Measurements from ENCODE around the gene GAS2.

The GAS2 gene

DNA sequence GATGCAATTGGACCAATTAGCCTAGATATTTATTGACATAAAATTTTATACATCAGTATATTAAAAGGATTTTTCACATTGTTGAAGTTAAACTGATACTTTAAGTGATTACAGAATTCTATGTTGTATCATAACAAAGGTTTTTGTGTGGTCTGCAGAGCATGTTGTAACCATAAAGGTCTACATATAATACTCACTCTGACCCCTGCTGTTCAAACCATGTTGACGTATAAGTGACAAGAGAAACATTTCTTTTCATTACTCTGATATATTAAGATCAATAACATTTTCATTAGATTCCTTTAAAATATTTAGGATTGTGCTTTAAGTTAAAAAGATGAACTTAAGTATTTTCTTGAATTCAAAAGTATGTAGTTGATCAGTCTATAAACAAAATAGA lies 63.9 kb downstream of the GAS2 start:
- DNase-seq = peak in 1 of 2 experiments; percentile 7

DNA sequence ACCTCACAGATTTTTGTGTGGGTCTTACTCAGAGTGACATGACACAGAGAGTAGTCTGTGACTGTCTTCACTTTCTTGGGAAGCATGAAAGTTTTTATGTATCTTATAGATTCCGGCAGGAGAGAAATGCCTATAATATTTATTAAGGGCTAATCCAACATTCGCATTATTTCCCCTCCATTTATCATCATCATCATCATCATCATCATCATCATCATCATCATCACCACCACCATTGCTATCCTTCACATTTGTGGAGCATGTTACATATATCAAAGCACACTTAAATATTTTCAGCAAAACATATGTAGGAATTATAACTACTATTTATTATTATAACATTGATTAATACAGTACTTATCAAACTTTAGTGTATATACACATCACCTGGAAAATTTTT lies 66.2 kb downstream of the GAS2 start:
- DNase-seq = no peak

DNA sequence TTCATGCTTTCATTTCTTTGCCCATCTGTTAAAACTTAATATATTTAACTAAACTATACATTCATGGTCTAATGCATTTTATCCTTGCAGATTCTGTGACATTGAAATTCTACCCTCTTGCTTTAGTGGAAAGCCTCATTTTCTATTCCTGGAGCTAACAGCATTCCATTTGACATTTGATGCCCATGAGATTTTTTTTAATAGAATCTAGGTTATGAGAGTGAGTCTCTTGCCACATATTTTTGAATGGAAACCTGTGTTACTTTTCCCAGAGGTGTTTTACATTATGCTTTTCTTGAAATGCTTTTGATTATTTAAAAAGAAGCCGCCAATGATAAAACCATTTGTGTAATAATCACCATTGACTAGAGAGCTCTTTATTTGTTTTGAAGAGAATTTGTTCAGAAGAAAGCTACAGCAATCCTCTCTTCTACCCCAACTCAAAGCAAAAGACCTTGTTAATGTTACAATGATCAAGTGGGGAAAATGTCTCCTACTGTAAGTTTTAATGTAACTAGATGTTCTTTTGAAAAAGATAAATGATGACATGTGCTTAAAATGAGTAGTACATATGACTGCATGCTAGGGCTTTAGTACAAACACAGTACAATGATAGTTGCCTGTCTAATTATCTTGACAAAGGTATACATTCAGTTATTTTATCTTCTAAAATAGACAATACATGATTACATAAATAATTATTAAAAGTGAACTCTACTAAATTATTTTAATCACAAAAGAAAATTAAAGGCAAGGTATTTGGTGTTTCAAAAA lies 67.3 kb downstream of the GAS2 start:
- no peak for DNase-seq

DNA sequence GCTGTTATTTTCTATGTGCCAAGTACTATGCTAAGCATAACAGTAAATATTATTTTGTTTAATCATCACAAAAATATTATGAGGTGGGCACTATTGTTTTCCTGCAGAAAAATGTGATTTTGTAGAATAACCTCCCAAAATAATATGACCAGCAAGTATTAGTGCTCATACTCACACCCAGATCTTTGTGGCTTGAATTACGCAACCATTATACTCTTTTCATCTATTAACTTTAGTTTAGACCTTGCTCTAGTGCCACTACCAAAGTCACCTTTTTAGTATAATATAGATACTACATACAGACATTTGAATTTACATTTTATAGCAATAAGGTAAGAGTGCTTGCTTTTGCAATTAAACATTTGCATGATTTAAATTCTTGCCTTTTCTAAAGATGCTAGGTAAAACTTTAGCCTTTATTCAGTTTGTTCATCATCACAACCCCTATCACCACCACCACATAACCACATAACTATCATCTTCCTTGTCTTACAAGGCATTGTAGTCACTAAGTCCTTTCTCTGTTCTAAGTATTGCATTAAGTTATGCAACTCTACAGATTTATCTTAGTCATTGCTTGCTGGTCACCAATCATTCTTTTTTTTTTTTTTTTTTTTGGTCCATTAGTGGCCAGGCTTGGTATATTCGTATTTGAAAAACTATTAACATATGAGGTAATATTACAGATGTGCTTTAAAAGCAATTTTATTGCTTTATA lies 68.4 kb downstream of the GAS2 start:
- no peak for DNase-seq

DNA sequence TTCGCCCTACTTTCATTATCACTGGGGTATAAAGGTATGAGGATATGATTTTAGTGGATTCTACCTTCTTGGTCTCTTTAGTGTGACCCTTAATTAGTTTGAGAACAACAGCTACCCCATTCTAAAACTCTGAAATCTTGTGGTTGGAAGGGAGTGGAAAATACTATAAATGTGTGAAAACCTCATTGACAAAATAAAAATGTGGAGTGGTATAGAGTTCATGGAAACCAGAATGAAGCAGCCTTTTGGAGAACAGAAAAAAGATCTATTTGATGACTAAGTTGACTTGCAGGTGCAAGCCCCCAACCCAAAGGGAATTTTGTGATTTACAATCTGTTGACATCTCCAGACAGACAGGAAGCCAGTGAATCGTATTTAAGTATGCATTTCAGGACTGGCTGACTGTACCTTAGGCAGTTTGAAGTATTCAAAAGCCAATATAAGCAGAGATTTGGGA lies 75.8 kb downstream of the GAS2 start:
- no peak for DNase-seq

DNA sequence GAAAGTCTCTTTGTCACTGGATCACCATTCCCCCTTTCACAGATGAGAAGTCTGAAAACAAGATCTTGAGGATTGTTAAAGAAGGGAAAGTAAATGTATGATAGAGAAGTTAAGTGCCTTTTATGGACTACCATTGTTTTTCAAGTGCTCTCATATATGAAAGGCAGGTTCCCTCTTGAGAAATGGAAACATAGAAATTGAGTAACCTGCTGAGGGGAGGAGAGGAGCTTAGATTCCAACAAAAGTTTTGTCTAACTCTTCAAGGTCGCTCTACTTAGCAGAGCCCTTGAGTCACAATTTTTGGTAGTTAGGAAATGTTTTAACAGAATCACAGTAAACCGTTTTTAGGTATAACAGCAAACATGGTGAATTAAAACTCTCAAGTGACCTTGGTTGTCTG lies 83.1 kb downstream of the GAS2 start:
- DNase-seq = no peak

DNA sequence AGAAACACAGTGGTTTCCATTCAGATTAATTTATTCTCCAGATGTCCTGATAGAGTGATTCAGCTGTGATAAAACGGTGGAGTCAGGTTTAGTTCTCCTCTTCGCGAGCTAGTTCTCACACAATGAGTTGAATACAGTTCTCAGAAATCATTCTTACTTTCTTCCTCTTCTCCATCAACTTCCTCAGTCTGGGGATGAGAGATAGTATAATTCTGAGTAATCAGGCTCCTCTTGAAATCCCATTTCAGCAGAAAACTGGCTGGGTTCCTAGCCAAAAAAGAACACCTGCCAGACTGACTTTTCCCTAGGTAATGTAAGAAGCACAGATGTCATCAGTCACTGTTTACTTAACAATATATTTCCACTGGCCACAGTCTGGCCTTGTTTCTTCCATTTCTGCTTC lies 86.5 kb downstream of the GAS2 start:
- DNase-seq = peak in 1 of 2 experiments; percentile 45

DNA sequence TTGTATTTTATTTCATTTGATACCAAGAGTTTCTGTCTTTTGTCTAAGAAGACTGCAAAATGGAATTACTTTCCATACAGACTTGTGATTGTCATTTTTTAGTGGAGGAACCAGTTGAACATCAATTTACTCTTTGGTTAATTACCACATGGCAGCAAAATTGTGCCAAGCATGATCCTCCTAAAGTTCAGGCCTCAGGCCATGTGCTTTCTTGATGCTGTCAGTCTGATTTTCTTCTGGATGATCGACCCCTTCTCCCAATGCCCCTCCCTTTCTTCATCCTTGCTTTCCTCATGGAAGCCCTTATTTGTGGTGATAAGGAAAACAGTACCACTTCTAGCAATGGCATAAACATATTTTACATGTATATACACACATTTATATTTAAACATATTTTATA lies 87.0 kb downstream of the GAS2 start:
- DNase-seq = no peak

DNA sequence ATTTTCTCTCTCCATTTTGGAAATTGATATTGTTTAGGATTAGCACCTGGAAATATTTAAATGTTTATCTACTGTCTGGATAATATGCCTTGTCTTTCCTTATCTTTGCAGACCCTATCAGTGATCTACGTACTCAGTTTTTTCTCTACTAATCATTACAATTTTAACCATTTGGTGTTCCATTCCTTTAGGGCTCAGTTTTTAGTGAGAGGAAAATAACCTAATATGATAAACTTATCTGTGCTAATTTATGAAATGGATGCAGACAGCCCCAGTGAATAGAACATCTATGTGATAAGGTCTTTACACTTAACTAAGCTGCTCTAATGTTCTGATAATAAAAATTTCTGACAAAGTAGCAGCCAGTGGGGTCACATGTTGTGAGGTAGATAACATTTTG lies 94.7 kb downstream of the GAS2 start:
- DNase-seq = no peak

DNA sequence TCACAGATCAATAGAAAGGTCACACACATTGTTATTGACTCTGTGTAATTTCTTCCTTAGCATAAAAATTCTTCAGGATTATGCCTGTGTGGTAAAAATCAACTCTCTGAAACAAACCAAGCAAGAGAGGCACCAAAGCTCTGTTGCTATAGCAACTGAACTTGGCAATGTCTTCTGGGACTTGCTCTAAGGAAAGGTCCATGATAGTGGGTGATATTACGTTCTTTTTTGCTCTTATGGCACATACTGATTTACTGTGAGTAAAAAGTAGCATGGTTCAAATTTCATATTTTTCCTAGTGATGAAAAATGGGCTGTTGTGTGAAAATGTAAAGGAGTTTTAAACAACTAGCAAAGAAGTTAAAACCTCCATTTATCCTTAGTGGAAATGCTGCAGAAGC lies 96.8 kb downstream of the GAS2 start:
- no peak for DNase-seq

DNA sequence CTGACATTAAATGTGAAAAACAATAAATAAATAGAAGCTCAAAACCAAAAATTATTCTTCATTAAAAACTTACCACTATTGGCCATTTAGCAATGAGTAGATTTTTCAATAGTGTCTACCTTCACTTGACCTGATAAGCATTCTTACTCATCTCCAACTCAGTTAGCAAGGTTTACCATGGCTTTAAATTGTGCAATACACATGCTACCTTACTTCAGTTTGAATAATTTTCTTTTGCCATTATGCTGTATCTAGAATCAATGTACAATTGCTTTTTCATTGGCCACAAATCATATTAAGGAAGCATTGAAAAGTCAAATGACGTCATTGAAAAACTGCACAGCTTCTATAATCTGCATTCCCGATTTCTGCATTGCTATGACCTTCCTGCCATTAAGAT lies 98.3 kb downstream of the GAS2 start:
- DNase-seq = no peak

DNA sequence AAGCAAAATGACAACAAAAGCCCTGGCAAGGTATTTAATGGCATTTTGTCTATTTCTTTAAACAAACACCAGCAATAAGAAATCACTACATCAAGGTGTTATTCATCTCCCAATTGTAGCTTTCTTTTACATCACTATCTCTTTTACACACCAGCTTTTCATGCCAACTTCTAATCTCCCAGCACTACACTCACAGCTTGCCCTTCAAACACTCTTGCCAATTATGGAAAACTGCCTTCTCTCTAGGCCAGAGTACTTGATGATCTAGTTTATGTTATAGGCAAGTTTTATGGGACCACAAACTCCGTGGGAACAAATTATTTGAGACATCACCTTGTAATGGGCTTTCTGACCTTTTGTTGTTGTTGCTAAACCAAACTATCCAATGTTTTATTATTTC lies 101.9 kb downstream of the GAS2 start:
- DNase-seq = no peak

DNA sequence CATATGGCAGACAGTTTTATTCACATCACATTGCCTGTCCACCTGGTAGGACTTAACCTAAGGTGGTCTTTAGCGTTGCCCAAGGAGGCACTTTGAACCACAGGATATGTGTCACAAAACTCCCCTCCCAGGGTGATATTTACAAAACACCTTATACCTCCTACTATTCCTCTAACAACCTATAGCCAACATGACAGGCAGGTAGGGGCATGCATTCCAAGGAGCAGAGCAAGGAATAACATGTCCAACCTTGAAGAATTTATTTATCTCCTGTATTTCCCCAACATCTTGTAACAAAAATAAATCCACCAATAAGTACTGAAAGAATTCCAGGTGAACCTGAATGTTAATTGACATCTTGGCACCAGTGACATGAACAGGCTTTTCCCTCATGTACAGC lies 102.7 kb downstream of the GAS2 start:
- DNase-seq = no peak

DNA sequence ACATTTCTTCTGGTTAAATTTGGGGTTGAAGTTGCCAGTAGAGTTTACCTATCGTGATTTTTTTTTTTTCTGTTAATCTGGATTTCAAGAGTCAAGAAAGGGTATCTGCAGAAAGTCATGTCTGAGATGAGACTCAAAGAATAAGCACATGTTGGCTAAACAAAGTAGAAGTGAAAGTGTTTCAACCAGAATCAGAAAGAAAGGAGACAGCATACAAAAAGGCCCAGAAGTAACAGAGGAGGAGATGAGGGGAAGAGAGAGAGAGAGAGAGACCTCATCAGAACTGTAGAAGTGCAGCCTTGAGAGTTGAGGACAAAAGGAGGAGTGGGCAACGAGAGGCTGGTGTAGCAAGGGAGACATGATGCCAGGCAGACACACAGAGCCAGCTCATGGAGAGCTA lies 108.3 kb downstream of the GAS2 start:
- DNase-seq = no peak

DNA sequence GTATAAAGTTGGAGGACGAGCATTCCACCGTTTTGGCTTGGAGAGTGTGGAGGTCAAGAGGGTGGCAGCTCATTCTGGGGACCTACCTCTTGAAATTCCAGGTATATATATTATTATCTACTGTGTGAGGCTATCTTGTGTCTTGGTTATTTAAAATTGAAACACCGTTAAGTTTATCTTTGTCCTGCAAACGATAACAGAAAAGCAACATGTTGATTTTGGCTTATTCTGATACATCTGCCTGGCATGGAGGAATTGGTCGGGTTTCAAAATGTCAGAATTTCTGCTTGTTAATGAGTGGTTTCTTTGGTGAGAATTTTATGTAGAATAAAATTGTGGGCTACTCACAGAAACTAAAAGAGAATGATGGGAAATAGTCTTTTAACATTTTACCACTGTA lies 108.8 kb downstream of the GAS2 start:
- no peak for DNase-seq

DNA sequence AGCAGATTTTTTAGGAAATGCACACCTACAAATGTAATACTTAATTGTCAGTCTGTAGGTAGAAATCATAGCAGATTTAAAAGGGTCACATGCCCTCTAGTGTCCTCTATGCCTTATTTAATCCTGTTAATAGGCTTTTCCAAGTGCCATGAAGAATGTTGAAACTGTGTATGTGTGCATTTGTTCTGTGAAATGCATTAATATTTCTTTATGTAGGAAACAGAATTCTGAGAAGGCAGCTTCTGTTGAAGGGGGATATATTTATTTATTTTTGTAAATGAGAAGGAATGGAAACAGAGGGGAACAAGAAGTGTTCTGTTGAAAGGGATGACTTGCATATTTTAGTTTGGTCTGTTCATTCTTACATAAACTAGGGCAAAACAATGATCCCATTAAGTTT lies 112.2 kb downstream of the GAS2 start:
- DNase-seq = peak in 1 of 2 experiments; percentile 44

DNA sequence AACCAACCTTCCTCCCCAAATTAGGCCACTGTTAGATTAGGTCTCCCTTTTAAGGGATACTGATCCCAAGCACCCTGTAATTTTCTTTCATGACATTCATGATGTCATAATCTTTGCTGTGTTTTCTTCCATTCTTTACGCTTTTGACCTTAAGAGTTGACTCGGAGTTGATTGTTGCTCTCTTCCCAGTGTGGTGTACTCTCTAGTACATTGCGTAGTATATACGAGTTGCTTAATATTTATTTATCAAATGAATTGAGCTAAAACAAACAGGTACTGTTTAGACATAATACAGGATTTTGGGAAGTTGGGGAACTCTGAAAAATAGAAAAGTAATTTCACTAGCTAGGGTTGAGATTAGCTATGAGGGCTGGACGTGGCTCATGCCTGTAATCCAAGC lies 113.4 kb downstream of the GAS2 start:
- no peak for DNase-seq

DNA sequence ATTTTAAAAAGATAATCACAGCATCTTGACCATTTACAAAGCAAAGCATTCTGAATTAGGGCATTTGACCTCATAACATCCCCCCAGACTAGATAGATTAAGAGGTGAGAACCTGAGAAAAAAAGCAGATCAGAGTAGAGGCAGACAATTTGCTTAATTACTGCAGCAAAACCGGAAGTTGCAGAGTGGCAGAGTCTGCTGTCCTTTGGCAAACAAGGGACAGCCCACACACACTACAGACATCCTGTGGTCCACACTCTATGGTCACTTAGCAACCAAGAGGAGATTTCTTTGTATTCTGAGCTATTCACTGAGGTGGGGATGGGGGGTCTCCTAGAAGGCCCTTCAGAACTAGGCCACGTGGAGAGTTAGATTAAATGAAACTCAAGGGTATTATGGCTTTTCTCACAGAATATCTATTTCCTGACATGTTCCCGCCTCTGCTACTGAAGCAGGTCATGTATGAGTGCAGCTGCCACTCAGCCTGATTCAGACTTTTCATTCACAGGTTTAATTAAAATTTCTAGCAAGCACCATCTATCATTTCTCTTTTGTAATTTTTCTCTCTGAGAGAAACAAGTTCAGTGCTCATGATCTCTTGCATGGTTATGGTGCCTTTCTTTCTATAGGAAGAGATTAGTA lies 114.7 kb downstream of the GAS2 start:
- DNase-seq = peak in 1 of 2 experiments; percentile 38

DNA sequence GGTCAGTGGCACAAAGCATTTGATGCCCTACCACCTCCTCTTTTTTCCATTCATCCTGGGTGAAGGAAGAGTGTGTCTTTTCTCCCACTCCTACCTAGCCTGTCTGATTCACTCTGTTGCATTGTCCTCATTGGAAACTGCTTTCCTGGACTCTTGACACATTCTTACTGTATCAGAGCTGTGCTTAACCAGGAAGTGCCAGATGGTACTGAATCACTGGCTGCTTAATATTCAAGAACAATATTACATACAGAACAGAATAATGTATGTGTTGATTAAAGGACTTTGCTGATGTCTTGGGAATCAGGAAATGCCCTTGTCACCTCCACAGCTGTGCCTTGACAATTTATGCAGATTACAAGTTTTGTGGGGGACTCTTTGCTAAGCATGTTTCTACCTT lies 118.8 kb downstream of the GAS2 start:
- no peak for DNase-seq

DNA sequence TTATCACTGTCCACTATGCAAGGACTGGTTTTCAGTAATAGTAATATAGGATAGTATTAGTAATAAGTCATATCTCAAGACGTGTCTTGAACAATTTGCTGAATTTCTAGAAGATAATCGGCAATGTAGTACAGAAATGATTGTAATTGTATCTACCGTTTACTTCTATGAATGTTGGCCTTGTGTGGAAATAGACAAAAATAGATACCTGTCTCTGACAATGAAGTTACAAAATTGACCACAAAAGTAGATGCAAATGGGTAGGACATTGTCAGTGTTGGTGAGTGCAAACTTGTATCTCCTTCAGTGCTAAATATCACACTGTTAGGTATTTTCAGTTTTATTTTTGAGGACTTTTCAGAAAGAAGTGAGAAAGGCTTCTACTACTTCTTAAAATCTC lies 120.1 kb downstream of the GAS2 start:
- DNase-seq = no peak

DNA sequence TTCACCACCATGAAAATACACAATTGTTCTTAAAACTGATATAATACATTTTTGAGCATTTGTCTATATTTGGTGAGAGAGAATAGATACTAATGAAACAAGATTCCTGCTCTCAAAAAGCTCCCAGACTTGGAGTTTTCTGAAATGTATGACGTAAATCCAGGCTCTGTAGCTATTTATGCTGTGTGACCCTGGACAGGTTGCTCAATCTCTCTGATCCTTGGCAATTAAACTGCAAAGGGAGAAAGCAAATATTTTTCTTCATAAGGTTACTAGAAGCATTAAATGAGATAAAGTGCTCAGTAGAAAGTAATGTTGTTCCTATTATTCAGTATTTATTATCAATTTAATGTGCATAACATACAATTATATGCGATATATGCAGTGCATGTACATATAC lies 120.6 kb downstream of the GAS2 start:
- no peak for DNase-seq

DNA sequence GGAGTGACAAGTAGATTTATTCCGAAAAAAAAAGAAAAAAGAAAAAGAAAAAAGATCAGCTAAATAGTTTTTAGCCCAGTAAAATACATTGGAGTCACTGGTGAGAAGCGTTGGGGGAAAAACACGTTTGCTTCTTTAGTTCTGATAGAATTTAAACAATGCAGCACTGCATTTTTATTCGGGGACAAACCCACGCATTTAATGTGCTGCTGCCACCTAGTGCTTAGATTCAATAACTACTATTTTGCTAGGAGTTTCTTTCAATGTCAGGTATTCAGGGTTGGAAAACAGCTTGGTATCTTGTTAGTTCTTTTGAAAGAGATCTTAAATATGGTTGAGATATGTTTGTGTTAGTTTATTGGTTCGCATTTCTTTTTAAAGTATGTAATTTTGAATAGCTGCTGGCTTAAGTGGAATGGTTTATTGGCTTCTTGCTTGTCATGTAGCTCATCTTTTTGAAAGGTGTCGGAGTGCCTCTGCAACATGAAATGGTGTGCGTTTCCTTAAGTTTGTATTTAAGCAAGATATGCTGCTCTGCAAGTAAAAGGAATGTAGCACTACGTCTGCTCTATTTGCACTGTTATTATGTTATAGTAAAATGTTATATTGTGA lies 121.2 kb downstream of the GAS2 start:
- DNase-seq = peak; percentile 54 to 55

DNA sequence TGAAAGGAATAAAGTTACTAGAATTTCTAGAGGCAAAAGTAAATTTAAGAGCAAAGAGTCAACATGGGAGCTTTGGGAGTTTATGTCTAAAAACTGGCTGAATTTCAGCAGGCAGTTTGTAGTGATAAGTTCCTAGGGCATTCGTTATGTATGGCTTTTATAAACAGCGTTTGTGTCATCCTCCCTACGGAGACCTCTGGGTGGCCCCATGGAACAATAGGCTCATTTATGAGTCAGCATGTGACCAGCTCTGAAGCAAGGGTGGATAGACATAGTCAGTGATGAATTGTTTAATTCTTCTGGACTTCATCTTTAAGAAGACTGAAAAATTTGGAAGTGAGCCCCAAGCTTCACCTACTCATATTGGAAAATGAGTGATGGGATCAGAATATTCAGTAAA lies 126.1 kb downstream of the GAS2 start:
- DNase-seq = peak in 1 of 2 experiments; percentile 1

DNA sequence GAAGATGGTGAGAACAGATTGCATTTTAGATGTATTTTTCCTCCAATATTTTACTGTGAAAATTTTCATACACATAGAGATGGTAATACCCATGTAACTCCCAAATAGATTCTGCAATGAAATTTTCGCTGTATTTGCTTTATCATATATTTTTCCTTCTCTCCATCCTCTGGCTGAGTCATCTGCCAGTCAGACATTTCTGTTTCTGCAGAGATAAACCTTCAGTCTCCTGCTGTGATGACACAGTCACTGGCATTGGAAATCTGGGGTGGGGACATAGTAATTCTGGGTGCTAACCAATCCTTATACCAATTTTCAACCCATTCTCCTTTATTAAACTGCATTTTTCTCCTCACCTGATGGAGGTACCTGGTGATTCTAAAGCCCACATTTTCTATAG lies 129.5 kb downstream of the GAS2 start:
- no peak for DNase-seq
